Measurements from ENCODE around the gene RAB6C. TPM values are rescaled to one million over a fixed set of nuclear protein-coding genes. Genes with fewer than 3 reads are reported as not detected.
"Not testable (repeated sequence)": the region's sequence is repeated elsewhere in the genome, so short reads cannot be mapped to it uniquely, and the experiment has no call there.

RAB6C gene
- total RNA-seq, result not detected
- long read RNA-seq, result 0 reads

- DNase-seq (ENCODE audit: low spot score), result not testable (repeated sequence)
Measured at GRCh38 chr2:129979629-129980155, at the start of gene RAB6C. Gene RAB6C (plus strand): TSS chr2:129979666. CDS start chr2:129980116, 450 bp downstream.

DNA sequence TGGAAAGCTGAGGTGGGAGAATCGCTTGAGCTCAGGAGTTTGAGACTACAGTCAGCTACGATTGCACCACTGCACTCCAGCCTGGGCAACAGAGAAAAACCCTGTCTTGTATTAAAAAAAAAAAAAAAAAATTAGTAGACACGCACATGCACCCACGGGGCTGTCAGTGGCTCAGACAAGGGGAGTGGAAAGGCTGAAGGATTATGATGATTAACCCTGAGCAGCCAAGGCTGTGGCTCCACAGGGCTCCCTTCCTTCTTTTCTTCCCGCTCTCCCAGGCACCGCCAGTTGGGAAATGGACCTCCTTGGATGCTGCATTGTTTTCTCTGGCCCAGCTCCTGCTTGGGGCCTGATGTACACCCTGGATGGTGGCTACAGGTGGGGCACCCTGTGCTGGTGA, 49.0 kb upstream of the RAB6C start:
- no peak for DNase-seq (ENCODE audit: low spot score)

DNA sequence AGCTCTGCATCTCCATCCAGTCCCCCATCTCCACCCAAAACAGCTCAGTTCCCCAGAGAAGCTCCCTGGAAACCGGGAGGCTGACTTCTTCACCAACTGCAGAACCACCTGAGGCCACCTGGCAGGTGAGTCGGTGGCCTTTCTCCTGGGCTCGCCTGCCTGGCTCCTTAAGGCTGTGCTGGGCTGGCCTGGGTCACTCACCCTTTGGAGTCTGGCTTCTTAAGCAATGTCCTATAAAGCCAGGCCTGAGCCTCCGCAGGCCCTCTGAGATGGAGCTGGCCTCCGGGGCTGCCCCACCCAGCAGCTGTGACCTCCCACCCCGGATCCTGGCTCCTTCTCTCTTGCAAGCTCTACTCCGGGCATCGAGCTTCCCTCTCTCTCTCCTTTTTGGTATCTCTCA, 46.1 kb upstream of the RAB6C start:
- DNase-seq (ENCODE audit: low spot score), result not testable (repeated sequence)

- DNase-seq (ENCODE audit: low spot score), result no peak
Measured at GRCh38 chr2:129934044-129934822, 45.2 kb upstream of the RAB6C start.

GRCh38 chr2:129935118-129935517, 44.3 kb upstream of the RAB6C start:
- no peak for DNase-seq (ENCODE audit: low spot score)

- no peak for DNase-seq (ENCODE audit: low spot score)
Measured at GRCh38 chr2:129936334-129936934, 43.0 kb upstream of the RAB6C start.

GRCh38 chr2:129938850-129939471, 40.5 kb upstream of the RAB6C start:
- DNase-seq (ENCODE audit: low spot score), result not testable (repeated sequence)

- not testable (repeated sequence) for DNase-seq (ENCODE audit: low spot score)
Measured at GRCh38 chr2:129943456-129943855, 36.0 kb upstream of the RAB6C start.

- DNase-seq (ENCODE audit: low spot score), result no peak
Measured at GRCh38 chr2:129945557-129945956, 33.9 kb upstream of the RAB6C start.

GRCh38 chr2:129947712-129948111, 31.8 kb upstream of the RAB6C start:
- not testable (repeated sequence) for DNase-seq (ENCODE audit: low spot score)

DNA sequence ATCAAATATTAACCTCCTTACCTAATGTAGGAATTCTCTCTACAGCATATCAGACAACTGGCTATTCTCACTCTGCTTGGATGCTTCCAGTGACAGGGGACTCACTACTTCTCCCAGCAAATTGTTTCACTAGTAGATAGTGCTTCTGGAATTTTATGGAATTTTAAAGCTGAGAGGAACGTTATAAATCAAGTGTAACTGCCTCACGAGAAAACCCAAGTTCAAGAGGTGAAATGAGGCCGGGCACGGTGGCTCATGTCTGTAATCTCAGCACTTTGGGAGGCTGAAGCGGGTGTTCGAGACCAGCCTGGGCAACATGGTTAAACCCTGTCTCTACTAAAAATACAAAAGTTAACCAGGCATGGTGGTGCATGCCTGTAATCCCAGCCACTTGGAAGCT, 23.3 kb upstream of the RAB6C start:
- not testable (repeated sequence) for DNase-seq (ENCODE audit: low spot score)

DNA sequence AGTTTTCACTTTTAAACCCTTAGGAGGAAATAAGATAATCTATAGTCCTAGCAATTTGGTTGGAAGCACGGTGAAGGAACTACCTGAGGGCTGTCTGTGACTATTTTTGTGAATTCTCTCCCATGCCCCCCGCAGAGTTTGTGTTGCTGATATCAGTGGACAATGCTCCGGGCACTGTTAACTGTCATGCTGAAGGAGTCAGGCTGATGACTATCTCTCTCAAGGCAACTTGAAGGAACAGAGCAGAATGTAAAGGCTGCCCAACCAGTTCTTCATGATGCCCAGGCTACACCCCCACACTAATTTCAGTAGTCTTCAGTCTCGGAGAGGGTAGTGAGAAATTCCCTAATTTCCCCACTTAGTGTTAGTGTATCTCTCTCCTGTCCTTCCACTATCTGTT, 21.6 kb upstream of the RAB6C start:
- DNase-seq (ENCODE audit: low spot score), result no peak

GRCh38 chr2:129958736-129959135, 20.7 kb upstream of the RAB6C start:
- not testable (repeated sequence) for DNase-seq (ENCODE audit: low spot score)

DNA sequence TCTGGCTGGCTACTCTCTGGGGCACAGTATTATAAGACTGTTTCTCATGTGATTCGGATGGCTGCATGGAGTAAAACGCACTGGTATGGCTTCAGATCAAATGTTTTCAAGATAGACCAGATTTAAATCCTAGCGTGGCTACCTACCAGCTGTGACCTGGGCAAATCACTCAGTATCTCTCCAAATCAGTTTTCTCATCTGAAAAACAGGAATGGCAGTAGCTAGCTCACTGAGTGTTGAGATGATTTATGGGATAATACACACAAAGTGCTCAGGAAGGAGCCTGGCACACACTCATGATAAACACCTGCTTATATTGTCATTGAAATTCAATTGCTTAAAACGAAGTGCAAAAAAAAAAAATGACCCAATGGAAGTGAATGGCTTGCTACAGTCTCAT, 10.9 kb upstream of the RAB6C start:
- DNase-seq (ENCODE audit: low spot score), result not testable (repeated sequence)

GRCh38 chr2:129975016-129975774, 4.3 kb upstream of the RAB6C start:
- DNase-seq (ENCODE audit: low spot score), result no peak

GRCh38 chr2:129976969-129977368, 2.5 kb upstream of the RAB6C start:
- DNase-seq (ENCODE audit: low spot score), result not testable (repeated sequence)

DNA sequence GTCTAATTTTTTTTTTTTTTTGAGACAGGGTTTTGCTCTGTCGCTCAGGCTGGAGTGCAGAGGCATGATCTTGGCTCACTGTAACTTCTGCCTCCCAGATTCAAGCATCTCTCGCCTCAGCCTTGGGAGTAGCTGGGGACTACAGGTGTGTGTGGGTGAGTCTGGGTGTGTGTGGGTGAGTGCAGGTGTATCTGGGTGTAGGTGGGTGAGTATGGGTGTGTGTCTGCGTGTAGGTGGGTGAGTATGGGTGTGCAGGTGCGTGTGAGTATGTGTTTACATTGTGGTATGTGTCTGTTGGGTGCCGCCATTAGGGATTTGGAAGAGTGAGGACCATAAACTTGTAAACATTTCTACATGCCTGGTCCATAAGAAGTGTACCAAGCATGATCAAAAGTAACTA, 1.5 kb upstream of the RAB6C start:
- no peak for DNase-seq (ENCODE audit: low spot score)

DNA sequence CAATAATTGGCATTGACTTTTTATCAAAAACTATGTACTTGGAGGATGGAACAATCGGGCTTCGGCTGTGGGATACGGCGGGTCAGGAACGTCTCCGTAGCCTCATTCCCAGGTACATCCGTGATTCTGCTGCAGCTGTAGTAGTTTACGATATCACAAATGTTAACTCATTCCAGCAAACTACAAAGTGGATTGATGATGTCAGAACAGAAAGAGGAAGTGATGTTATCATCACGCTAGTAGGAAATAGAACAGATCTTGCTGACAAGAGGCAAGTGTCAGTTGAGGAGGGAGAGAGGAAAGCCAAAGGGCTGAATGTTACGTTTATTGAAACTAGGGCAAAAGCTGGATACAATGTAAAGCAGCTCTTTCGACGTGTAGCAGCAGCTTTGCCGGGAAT, 780 bp downstream of the RAB6C start:
- not testable (repeated sequence) for DNase-seq (ENCODE audit: low spot score)

GRCh38 chr2:129981689-129982088, 2.2 kb downstream of the RAB6C start:
- DNase-seq (ENCODE audit: low spot score), result not testable (repeated sequence)

- DNase-seq (ENCODE audit: low spot score), result no peak
Measured at GRCh38 chr2:129984426-129984825, 5.0 kb downstream of the RAB6C start.

DNA sequence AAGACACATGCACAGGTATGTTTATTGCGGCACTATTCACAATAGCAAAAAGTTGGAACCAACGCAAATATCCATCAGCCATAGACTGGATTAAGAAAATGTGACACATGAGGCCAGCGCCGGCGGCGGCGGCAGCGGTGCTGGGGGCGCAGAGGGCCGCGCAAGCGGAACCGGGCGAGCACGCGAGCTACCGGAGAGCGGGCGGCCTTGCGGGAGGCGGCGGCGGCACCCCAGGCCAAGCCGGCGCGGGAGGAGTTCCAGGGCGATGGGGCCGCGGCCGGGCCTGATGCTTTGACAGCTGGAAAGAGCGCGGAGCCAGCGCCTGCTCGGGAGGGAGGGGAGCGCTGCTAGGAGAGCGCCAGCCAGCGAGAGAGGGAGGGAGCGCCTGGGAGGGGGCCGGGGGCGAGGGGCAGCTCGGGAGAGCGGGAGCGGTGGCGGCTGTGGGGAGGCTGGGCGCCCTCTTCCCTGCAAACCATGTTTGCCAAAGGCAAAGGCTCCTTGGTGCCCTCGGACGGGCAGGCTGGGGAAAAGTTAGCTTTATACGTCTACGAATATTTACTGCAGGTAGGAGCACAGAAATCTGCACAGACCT, 13.0 kb downstream of the RAB6C start:
- not testable (repeated sequence) for DNase-seq (ENCODE audit: low spot score)
